ENCODE results near the gene GP1BA. TPM values are rescaled to one million over a fixed set of nuclear protein-coding genes. Genes with fewer than 3 reads are reported as not detected.

GP1BA gene
- polyA plus RNA-seq, 1 donor (not counting 4 experiments of a cell fraction or from before 2014, with no cell fraction given) = not detected

DNA sequence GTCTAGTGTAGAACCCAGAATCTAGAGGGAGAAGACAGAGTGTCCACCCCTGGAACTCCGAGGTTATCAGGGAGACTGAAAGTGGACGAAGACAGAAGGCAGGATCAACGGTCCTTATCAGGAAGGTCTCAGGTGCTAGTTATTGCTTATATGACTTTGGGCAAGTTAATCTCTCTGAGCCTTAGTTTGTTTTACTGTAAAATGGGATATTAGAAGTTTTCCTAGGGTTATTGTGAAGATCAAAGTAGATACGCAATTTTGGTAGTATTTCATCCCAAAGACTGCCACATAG, 9.2 kb downstream of the GP1BA start:
- DNase-seq (ENCODE audit: low read depth, low spot score) = no peak
- Histone ChIP-seq H3K79me2 (ENCODE audit: control insufficient read depth, insufficient read depth, low read length) (peaks cover 62% of the 10 kb centered on the region), H3K9me1 (ENCODE audit: control insufficient read depth, extremely low read depth, insufficient read depth, low read length) (no peaks in the 10 kb centered on the region), H3K9ac (ENCODE audit: control insufficient read depth, extremely low read depth, insufficient read depth, low read length) (peak overlapping the region; percentile 97), H3K4me2 (ENCODE audit: control insufficient read depth, extremely low read depth, insufficient read depth, low read depth, low read length) (peak overlapping the region; percentile 100), H3K27me3 (ENCODE audit: control insufficient read depth, extremely low read depth, insufficient read depth, low read length) (no peaks in the 10 kb centered on the region), H3K4me3 (ENCODE audit: control insufficient read depth in 2 of 3, extremely low read depth in 1 of 3, insufficient read depth in 2 of 3, low read depth in 1 of 3, low read length in 3 of 3) (peak overlapping the region; percentile 88 to 93 (median 91)), H3K9me3 (ENCODE audit: control insufficient read depth, low read depth, low read length) (no peaks in the 10 kb centered on the region), H3K36me3 (ENCODE audit: control insufficient read depth in 2 of 2, extremely low read depth in 1 of 2, insufficient read depth in 2 of 2, low read length in 2 of 2) (peaks cover 31 to 32% of the 10 kb centered on the region in 2 experiments), H3K27ac (ENCODE audit: control insufficient read depth, insufficient read depth, low read length) (peak overlapping the region; percentile 98), H2AFZ (ENCODE audit: control insufficient read depth, low read length) (no peak overlapping the region), H4K20me1 (ENCODE audit: control insufficient read depth, extremely low read depth, insufficient read depth, low read length) (peaks cover 7% of the 10 kb centered on the region), H3K4me1 (ENCODE audit: control insufficient read depth, extremely low read depth, insufficient read depth, low read length) (peaks cover 44% of the 10 kb centered on the region)
- TF ChIP-seq, protein P1, sequence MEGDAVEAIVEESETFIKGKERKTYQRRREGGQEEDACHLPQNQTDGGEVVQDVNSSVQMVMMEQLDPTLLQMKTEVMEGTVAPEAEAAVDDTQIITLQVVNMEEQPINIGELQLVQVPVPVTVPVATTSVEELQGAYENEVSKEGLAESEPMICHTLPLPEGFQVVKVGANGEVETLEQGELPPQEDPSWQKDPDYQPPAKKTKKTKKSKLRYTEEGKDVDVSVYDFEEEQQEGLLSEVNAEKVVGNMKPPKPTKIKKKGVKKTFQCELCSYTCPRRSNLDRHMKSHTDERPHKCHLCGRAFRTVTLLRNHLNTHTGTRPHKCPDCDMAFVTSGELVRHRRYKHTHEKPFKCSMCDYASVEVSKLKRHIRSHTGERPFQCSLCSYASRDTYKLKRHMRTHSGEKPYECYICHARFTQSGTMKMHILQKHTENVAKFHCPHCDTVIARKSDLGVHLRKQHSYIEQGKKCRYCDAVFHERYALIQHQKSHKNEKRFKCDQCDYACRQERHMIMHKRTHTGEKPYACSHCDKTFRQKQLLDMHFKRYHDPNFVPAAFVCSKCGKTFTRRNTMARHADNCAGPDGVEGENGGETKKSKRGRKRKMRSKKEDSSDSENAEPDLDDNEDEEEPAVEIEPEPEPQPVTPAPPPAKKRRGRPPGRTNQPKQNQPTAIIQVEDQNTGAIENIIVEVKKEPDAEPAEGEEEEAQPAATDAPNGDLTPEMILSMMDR (optimal IDR thresholded peaks at IDR 0.05 in 1 of 3, IDR thresholded peaks at IDR 0.05 in 1 of 3, conservative IDR thresholded peaks at IDR 0.05 in 1 of 3; ENCODE audit: extremely low read depth in 1 of 3, insufficient read depth in 2 of 3, low read length in 3 of 3) = no peak
- TF ChIP-seq EZH2 (IDR thresholded peaks at IDR 0.05; ENCODE audit: low read length) = no peak
- dilution Hi-C loops (cut with MboI; ENCODE audit: extremely low pct_ligation_motif_present, low sequenced_read_pairs) = loop anchor here (10.0 kb wide), 1 partner anchor 64 kb away; no protein-coding TSS in a partner anchor
- no peak for FAIRE-seq

DNA sequence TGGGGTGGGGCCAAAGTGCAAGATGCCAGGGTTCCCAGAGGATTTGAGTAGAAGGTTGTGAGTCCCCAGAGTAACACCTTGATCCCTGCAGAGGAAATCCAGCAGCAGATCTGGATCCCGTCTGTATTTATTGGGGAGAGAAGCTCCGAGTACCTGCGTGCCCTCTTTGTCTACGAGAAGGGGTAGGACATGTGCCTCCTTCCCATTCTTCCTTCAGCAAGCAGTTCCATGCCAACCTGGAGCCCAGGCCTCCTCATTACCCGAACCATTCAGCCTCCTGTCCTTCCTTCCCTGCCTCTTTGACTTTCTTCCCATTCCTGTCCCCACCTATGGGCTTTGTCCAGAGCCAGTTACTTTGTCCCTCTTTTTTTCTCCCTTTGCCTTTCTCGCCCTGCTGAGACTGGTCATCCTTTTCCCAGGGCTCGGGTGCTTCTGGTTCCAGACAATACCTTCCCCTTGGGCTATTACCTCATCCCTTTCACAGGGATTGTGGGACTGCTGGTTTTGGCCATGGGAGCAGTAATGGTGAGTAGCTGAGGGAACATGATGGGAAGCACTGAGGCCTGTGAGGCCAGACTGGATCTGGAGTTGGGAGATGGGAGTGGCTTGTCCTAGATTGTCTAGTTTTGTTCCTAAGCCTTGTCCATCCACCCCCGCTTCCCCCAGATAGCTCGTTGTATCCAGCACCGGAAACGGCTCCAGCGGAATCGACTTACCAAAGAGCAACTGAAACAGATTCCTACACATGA, 10.9 kb downstream of the GP1BA start:
- peaks cover 33 to 38% of the 10 kb centered on the region in 2 experiments for H3K36me3 ChIP-seq (ENCODE audit: control insufficient read depth in 2 of 2, extremely low read depth in 1 of 2, insufficient read depth in 2 of 2, low read length in 2 of 2)
- H3K4me1 ChIP-seq (ENCODE audit: control insufficient read depth, extremely low read depth, insufficient read depth, low read length) = peaks cover 45% of the 10 kb centered on the region
- H2AFZ ChIP-seq (ENCODE audit: control insufficient read depth, low read length) = no peak overlapping the region
- no peak overlapping the region for H3K9ac ChIP-seq (ENCODE audit: control insufficient read depth, extremely low read depth, insufficient read depth, low read length)
- peaks cover 15% of the 10 kb centered on the region for H4K20me1 ChIP-seq (ENCODE audit: control insufficient read depth, extremely low read depth, insufficient read depth, low read length)
- H3K4me2 ChIP-seq (ENCODE audit: control insufficient read depth, extremely low read depth, insufficient read depth, low read depth, low read length) = no peak overlapping the region
- H3K27ac ChIP-seq (ENCODE audit: control insufficient read depth, insufficient read depth, low read length) = no peak overlapping the region
- no peaks in the 10 kb centered on the region for H3K9me3 ChIP-seq (ENCODE audit: control insufficient read depth, low read depth, low read length)
- FAIRE-seq (no peak), DNase-seq (ENCODE audit: low read depth, low spot score) (no peak)
- dilution Hi-C loops (cut with MboI; ENCODE audit: extremely low pct_ligation_motif_present, low sequenced_read_pairs) = loop anchor here (10.0 kb wide), 1 partner anchor 62 kb away; no protein-coding TSS in a partner anchor
- H3K9me1 ChIP-seq (ENCODE audit: control insufficient read depth, extremely low read depth, insufficient read depth, low read length) = no peaks in the 10 kb centered on the region
- TF ChIP-seq EZH2 (IDR thresholded peaks at IDR 0.05; ENCODE audit: low read length) = no peak
- TF ChIP-seq, protein P1 (optimal IDR thresholded peaks at IDR 0.05 in 1 of 3, IDR thresholded peaks at IDR 0.05 in 1 of 3, conservative IDR thresholded peaks at IDR 0.05 in 1 of 3; ENCODE audit: extremely low read depth in 1 of 3, insufficient read depth in 2 of 3, low read length in 3 of 3) = no peak
- H3K79me2 ChIP-seq (ENCODE audit: control insufficient read depth, insufficient read depth, low read length) = peaks cover 74% of the 10 kb centered on the region
- no peak overlapping the region for H3K4me3 ChIP-seq (ENCODE audit: control insufficient read depth in 2 of 3, extremely low read depth in 1 of 3, insufficient read depth in 2 of 3, low read depth in 1 of 3, low read length in 3 of 3)
- no peaks in the 10 kb centered on the region for H3K27me3 ChIP-seq (ENCODE audit: control insufficient read depth, extremely low read depth, insufficient read depth, low read length)
